Cerebellar nuclear complex (tissue), 1 donor: ENCODE measurements around the gene SLC30A7.
A peak's percentile ranks its signal among the peaks of the same experiment; 100 is the strongest.
"Not testable (repeated sequence)": the region's sequence is repeated elsewhere in the genome, so short reads cannot be mapped to it uniquely, and the experiment has no call there.

ENCODE experiments used
- DNase-seq, 2 experiments: peaks; one replicate each; lab custom pipeline; 2025; lab: John Stamatoyannopoulos, UW

SLC30A7 gene

GRCh38 chr1:100889869-100890482 is 5.9 kb upstream of the SLC30A7 start:
- DNase-seq = not testable (repeated sequence)

GRCh38 chr1:100891380-100891779 is 4.5 kb upstream of the SLC30A7 start:
- no peak for DNase-seq

- no peak for DNase-seq
Measured at GRCh38 chr1:100892554-100892953, 3.3 kb upstream of the SLC30A7 start.

GRCh38 chr1:100893718-100894117 is 2.2 kb upstream of the SLC30A7 start:
- no peak for DNase-seq

- DNase-seq = peak; percentile 67 to 86
Measured at GRCh38 chr1:100894603-100895539, 1.0 kb upstream of the SLC30A7 start, which contains the start of gene EXTL2. Gene EXTL2 (minus strand): TSS chr1:100894842. CDS start chr1:100888757, 6,085 bp downstream.

- no peak for DNase-seq
Measured at GRCh38 chr1:100896481-100896982, 642 bp downstream of the SLC30A7 start.

- DNase-seq = no peak
Measured at GRCh38 chr1:100902365-100902764, 6.5 kb downstream of the SLC30A7 start.

GRCh38 chr1:100903777-100904176 is 7.9 kb downstream of the SLC30A7 start:
- no peak for DNase-seq

GRCh38 chr1:100904528-100904927 is 8.6 kb downstream of the SLC30A7 start:
- no peak for DNase-seq

GRCh38 chr1:100905181-100905580 is 9.3 kb downstream of the SLC30A7 start:
- DNase-seq = no peak

GRCh38 chr1:100907887-100908286 is 12.0 kb downstream of the SLC30A7 start:
- DNase-seq = no peak

GRCh38 chr1:100909018-100909417 is 13.1 kb downstream of the SLC30A7 start:
- DNase-seq = no peak

GRCh38 chr1:100912019-100912418 is 16.1 kb downstream of the SLC30A7 start:
- no peak for DNase-seq

GRCh38 chr1:100921110-100921706 is 25.3 kb downstream of the SLC30A7 start:
- peak in 1 of 2 experiments; percentile 6 for DNase-seq

GRCh38 chr1:100924212-100924611 is 28.3 kb downstream of the SLC30A7 start:
- no peak for DNase-seq

- no peak for DNase-seq
Measured at GRCh38 chr1:100924991-100925390, 29.1 kb downstream of the SLC30A7 start.

- DNase-seq = no peak
Measured at GRCh38 chr1:100926240-100926639, 30.4 kb downstream of the SLC30A7 start.

GRCh38 chr1:100927276-100927675 is 31.4 kb downstream of the SLC30A7 start:
- DNase-seq = no peak

GRCh38 chr1:100928128-100928527 is 32.2 kb downstream of the SLC30A7 start:
- DNase-seq = no peak

- no peak for DNase-seq
Measured at GRCh38 chr1:100930494-100930893, 34.6 kb downstream of the SLC30A7 start.

GRCh38 chr1:100931716-100932115 is 35.8 kb downstream of the SLC30A7 start:
- no peak for DNase-seq

GRCh38 chr1:100933555-100933954 is 37.7 kb downstream of the SLC30A7 start:
- DNase-seq = not testable (repeated sequence)
